HUES48 (cell line): ENCODE data around the gene FAH.

Experiments used
- H3K27ac ChIP-seq: one replicate; pipeline ENCODE4 v1.7.0; 2013; ENCODE audit warnings: low read depth, low read length, inconsistent platforms
- H3K27me3 ChIP-seq: 2 replicates; pipeline ENCODE4 v1.6.1; 2013; ENCODE audit warnings: mild to moderate bottlenecking, low read length; ENCODE audit not compliant: control insufficient read depth, insufficient read depth
- H3K36me3 ChIP-seq: 2 replicates; pipeline ENCODE4 v1.6.1; 2013; ENCODE audit warnings: low read length; ENCODE audit not compliant: control insufficient read depth, insufficient read depth
- H3K4me1 ChIP-seq: 2 replicates; pipeline ENCODE4 v1.6.1; 2013; ENCODE audit warnings: mild to moderate bottlenecking, low read length; ENCODE audit not compliant: control insufficient read depth, insufficient read depth
- H3K4me3 ChIP-seq: 2 replicates; pipeline ENCODE4 v1.5.1; 2013; ENCODE audit warnings: mild to moderate bottlenecking, low read depth, low read length
- H3K9ac ChIP-seq: 2 replicates; pipeline ENCODE4 v1.6.1; 2013; ENCODE audit warnings: mild to moderate bottlenecking, low read depth, low read length, moderate library complexity
- H3K9me3 ChIP-seq: 2 replicates; pipeline ENCODE4 v1.6.1; 2013; ENCODE audit warnings: low read length; ENCODE audit not compliant: control insufficient read depth, insufficient read depth

The FAH gene

DNA sequence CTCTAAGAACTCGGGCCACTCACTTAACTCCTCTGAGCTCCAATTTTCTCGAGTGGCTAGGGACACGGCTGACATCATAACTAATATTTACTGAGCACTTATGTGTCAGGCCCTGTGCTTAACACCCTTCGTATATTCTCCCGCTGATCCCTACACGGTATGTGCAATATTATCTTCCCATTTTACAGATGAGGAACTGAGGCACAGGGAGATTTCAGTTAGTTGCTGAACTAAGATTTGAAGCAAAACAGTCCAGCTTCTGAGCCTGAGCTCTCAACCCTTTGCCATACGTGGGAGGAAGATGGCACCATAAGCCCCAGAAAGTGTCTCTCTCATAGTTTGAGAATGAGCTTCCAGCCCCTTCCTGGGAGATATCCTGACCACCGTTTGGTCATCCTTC lies 19.6 kb downstream of the FAH start:
- no peaks in the 10 kb centered on the region for H3K36me3 ChIP-seq
- H3K9ac ChIP-seq: no peak overlapping the region
- no peak overlapping the region for H3K27ac ChIP-seq
- H3K9me3 ChIP-seq: no peaks in the 10 kb centered on the region
- no peaks in the 10 kb centered on the region for H3K4me1 ChIP-seq
- H3K27me3 ChIP-seq: no peaks in the 10 kb centered on the region
- H3K4me3 ChIP-seq: no peak overlapping the region

DNA sequence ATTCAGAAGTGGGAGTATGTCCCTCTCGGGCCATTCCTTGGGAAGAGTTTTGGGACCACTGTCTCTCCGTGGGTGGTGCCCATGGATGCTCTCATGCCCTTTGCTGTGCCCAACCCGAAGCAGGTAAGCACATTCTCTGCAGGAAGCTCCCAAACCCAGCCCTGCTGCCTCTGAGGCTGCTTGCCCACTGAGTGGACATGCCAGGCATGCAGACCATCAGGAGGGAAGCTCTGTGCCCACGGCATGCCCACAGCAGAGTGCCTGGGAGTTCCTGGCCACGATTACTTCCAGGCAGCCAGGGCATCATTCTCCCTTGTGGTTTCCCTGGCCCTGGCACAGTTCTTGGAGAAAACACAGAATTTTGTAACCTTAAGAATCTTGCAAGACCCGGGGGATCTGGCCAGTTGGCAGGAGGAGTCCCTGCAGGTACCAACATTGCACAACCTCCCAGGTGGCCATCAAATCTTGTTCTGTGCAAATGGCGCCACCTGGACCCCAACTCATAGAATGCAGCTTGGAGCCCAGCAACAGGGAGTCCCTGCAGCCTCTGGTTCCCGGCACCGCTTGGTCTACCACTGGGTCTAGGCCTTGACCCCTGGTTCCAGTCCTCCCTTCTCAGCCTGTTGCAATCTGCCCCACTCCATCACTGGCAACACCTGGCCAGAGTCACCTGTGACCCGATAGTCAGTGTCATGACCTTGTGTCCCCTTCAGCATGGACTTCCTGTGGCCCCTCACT lies 20.4 kb downstream of the FAH start:
- Histone ChIP-seq H3K27me3 (no peaks in the 10 kb centered on the region), H3K9ac (no peak overlapping the region), H3K4me3 (no peak overlapping the region), H3K9me3 (no peaks in the 10 kb centered on the region), H3K27ac (no peak overlapping the region), H3K4me1 (no peaks in the 10 kb centered on the region), H3K36me3 (no peaks in the 10 kb centered on the region)

DNA sequence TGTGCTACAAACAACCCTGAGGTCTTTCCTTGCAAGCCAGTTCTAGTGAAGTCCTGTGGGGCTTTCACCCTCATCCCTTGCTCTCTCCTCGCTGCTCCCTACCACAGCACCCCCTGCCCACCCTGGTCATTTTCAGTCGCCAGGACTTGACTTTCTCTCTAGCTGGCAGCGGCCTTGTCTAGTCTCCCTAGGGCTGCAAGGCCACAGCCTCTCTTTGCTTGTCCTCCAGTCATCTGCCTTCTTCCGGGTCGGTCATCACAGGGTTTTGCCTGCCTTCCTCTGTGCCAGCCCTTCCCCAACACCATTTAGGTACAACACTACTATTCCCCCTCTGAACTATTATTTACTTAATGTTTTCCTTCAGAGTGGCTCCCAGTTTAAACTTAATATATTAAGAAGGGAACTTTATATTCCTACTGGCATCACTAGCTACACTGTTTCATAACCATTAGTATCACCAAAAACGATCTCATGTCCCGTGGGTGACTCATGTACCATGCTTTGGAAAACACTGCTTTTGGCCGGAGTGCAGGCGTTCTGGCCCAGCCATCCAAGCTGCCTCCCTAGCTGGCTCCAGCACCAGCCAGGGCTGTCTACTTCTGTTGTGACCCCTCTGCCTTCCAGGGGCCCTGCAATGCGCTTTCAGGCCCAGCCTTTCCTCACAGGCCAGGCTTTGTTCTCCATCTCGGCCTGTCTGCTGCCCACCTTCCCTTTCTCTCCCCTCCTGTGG lies 21.4 kb downstream of the FAH start:
- Histone ChIP-seq H3K27me3 (no peaks in the 10 kb centered on the region), H3K27ac (no peak overlapping the region), H3K36me3 (peaks cover 3% of the 10 kb centered on the region; the same call in 1 of the 2 replicates), H3K9ac (no peak overlapping the region; the same call in 1 of the 2 replicates), H3K4me3 (no peak overlapping the region), H3K4me1 (no peaks in the 10 kb centered on the region), H3K9me3 (no peaks in the 10 kb centered on the region)

GRCh38 chr15:80175436-80175835 lies 22.6 kb downstream of the FAH start:
- no peak overlapping the region for H3K4me3 ChIP-seq
- H3K9me3 ChIP-seq: no peaks in the 10 kb centered on the region
- no peak overlapping the region for H3K27ac ChIP-seq
- H3K27me3 ChIP-seq: no peaks in the 10 kb centered on the region
- no peaks in the 10 kb centered on the region for H3K4me1 ChIP-seq
- H3K36me3 ChIP-seq: peaks cover 3% of the 10 kb centered on the region; the same call in 1 of the 2 replicates
- no peak overlapping the region for H3K9ac ChIP-seq

- Histone ChIP-seq H3K36me3 (peaks cover 6% of the 10 kb centered on the region), H3K9me3 (no peaks in the 10 kb centered on the region), H3K4me1 (no peaks in the 10 kb centered on the region), H3K9ac (no peak overlapping the region), H3K27me3 (no peaks in the 10 kb centered on the region), H3K27ac (no peak overlapping the region), H3K4me3 (no peak overlapping the region)
These were observed 23.6 kb downstream of the FAH start for GRCh38 chr15:80176443-80176842.

- no peak overlapping the region for H3K9ac ChIP-seq
- H3K9me3 ChIP-seq: no peaks in the 10 kb centered on the region
- H3K4me3 ChIP-seq: no peak overlapping the region
- H3K4me1 ChIP-seq: no peaks in the 10 kb centered on the region
- no peaks in the 10 kb centered on the region for H3K27me3 ChIP-seq
- H3K27ac ChIP-seq: no peak overlapping the region
- H3K36me3 ChIP-seq: peaks cover 11% of the 10 kb centered on the region
These were observed 24.4 kb downstream of the FAH start for GRCh38 chr15:80177156-80177555.

GRCh38 chr15:80179025-80179759 lies 26.4 kb downstream of the FAH start:
- H3K27me3 ChIP-seq: no peaks in the 10 kb centered on the region
- no peak overlapping the region for H3K27ac ChIP-seq
- peaks cover 17% of the 10 kb centered on the region for H3K36me3 ChIP-seq
- H3K4me3 ChIP-seq: no peak overlapping the region
- no peak overlapping the region for H3K9ac ChIP-seq
- H3K4me1 ChIP-seq: no peaks in the 10 kb centered on the region
- H3K9me3 ChIP-seq: no peaks in the 10 kb centered on the region

GRCh38 chr15:80179935-80180334 lies 27.1 kb downstream of the FAH start:
- Histone ChIP-seq H3K9ac (no peak overlapping the region), H3K36me3 (peaks cover 17% of the 10 kb centered on the region), H3K27ac (no peak overlapping the region), H3K4me3 (no peak overlapping the region), H3K9me3 (no peaks in the 10 kb centered on the region), H3K27me3 (no peaks in the 10 kb centered on the region), H3K4me1 (no peaks in the 10 kb centered on the region)

- Histone ChIP-seq H3K9ac (no peak overlapping the region), H3K9me3 (no peaks in the 10 kb centered on the region), H3K4me1 (no peaks in the 10 kb centered on the region), H3K27me3 (no peaks in the 10 kb centered on the region), H3K36me3 (peaks cover 17% of the 10 kb centered on the region), H3K4me3 (no peak overlapping the region), H3K27ac (no peak overlapping the region)
These were observed 27.7 kb downstream of the FAH start for GRCh38 chr15:80180468-80180867.

DNA sequence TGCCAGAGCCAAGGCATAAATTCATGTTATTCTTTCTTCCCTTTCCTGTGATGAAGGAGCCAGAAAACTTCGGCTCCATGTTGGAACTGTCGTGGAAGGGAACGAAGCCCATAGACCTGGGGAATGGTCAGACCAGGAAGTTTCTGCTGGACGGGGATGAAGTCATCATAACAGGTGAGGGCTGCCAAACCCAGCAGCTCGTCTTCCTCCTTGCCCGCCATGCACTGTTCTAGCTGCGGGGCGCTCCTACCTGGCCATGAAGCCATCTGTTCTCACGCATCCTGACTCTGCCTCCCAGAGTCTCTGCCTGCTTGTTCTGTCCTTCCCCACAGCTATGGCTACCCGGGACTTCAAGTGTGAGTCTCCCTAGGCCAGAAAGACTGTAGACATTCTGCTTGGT lies 28.2 kb downstream of the FAH start:
- Histone ChIP-seq H3K4me3 (no peak overlapping the region), H3K9ac (no peak overlapping the region), H3K27ac (no peak overlapping the region), H3K4me1 (no peaks in the 10 kb centered on the region), H3K9me3 (no peaks in the 10 kb centered on the region), H3K27me3 (no peaks in the 10 kb centered on the region), H3K36me3 (peaks cover 19% of the 10 kb centered on the region)
